GM12878 (cell line): ENCODE results near the gene FHL3. TPM values are rescaled to one million over a fixed set of nuclear protein-coding genes. Genes with fewer than 3 reads are reported as not detected.

Experiments
- ATAC-seq: fragments of 200-7000 bp; cut with Tn5 transposase; 3 replicates; pipeline ENCODE4 v1.9.1; 2020; ENCODE audit warnings: mild to moderate bottlenecking, moderate library complexity
- BruUV-seq: library from RNA; stranded (reverse); fragments of 400-500 nt; replicated peaks from 2 replicates; lab custom pipeline; 2021; lab: Mats Ljungman, UMichigan
- CTCF ChIA-PET: fragments of 300-600 bp; sonication (Branson Sonifier 250); formaldehyde crosslinking; extraction: SDS; loops from one replicate; lab custom pipeline; 2021; ENCODE audit warnings: inconsistent platforms; lab: Yijun Ruan, JAX
- POLR2A ChIA-PET: fragments of 350-600 bp; formaldehyde crosslinking; extraction: SDS; loops from one replicate; lab custom pipeline; 2021; ENCODE audit warnings: inconsistent platforms; lab: Charles Lee
- RAD21 ChIA-PET: fragments of 300-600 bp; sonication (Branson Sonifier 250); formaldehyde crosslinking; loops from one replicate; lab custom pipeline; 2023; ENCODE audit warnings: antibody characterized with exemption; ENCODE audit not compliant: unreplicated experiment; lab: Charles Lee
- SMC1A ChIA-PET: fragments of 300-600 bp; sonication (Branson Sonifier 250); formaldehyde crosslinking; loops from one replicate; lab custom pipeline; 2023; ENCODE audit not compliant: unreplicated experiment, uncharacterized antibody; lab: Charles Lee
- DNase-seq: peaks from one replicate; pipeline ENCODE4 v3.0.0-alpha.2; 2011; ENCODE audit warnings: low read depth, low spot score
- FAIRE-seq: peaks from 3 replicates; lab custom pipeline; 2011; peaks lifted over from hg19 to GRCh38; lab: Jason Lieb, UNC
- H2AFZ ChIP-seq: 2 replicates; pipeline ENCODE4 v1.6.0; 2011; ENCODE audit warnings: low read depth, low read length, control low read depth; ENCODE audit not compliant: control insufficient read depth
- H3K27ac ChIP-seq: 2 replicates; pipeline ENCODE4 v1.5.1; 2011; ENCODE audit warnings: control low read depth; ENCODE audit not compliant: control insufficient read depth, insufficient read depth
- H3K27me3 ChIP-seq, 2 experiments: replicated peaks in 1 of 2; 2 replicates each; pipeline versions ENCODE4 v1.6.0 to v1.6.1; 2011; ENCODE audit warnings: low read length in 1 of 2; ENCODE audit not compliant: control insufficient read depth in 2 of 2, insufficient read depth in 2 of 2
- H3K36me3 ChIP-seq, 2 experiments: 2 replicates each; pipeline ENCODE4 v1.5.1; 2011; ENCODE audit warnings: low read length in 1 of 2; ENCODE audit not compliant: control insufficient read depth in 2 of 2, insufficient read depth in 2 of 2
- H3K4me1 ChIP-seq: 2 replicates; pipeline ENCODE4 v1.6.1; 2011; ENCODE audit warnings: mild to moderate bottlenecking, low read length, moderate library complexity, mixed read lengths; ENCODE audit not compliant: control insufficient read depth, insufficient read depth
- H3K4me2 ChIP-seq: 2 replicates; pipeline ENCODE4 v1.6.0; 2011; ENCODE audit warnings: control low read depth; ENCODE audit not compliant: control insufficient read depth, insufficient read depth
- H3K4me3 ChIP-seq: fragments of 200-600 bp; sonication (generic); 2 replicates; pipeline ENCODE4 v1.5.1; 2016
- H3K79me2 ChIP-seq: 2 replicates; pipeline ENCODE4 v1.6.0; 2011; ENCODE audit warnings: low read length; ENCODE audit not compliant: control insufficient read depth, insufficient read depth
- H3K9ac ChIP-seq: 2 replicates; pipeline ENCODE4 v1.8.0; 2011; ENCODE audit warnings: low read length, control low read depth, mixed read lengths; ENCODE audit not compliant: control insufficient read depth, insufficient read depth
- H3K9me3 ChIP-seq: replicated peaks from 3 replicates; pipeline ENCODE4 v1.5.1; 2011; ENCODE audit warnings: mild to moderate bottlenecking, low read length; ENCODE audit not compliant: control insufficient read depth, insufficient read depth
- H4K20me1 ChIP-seq: 2 replicates; pipeline ENCODE4 v1.6.0; 2011; ENCODE audit not compliant: control insufficient read depth, insufficient read depth
- BCL3 ChIP-seq: IDR thresholded peaks from 2 replicates; pipeline ENCODE4 v1.6.1; 2011; ENCODE audit warnings: borderline replicate concordance, low read depth, mild to moderate bottlenecking, moderate library complexity, low read length; ENCODE audit not compliant: insufficient read depth, poor library complexity, severe bottlenecking
- CBFB ChIP-seq: IDR thresholded peaks from 2 replicates; pipeline ENCODE4 v1.6.1; 2016; ENCODE audit warnings: antibody characterized with exemption, low read depth
- CREB1 ChIP-seq: IDR thresholded peaks from 2 replicates; pipeline ENCODE4 v1.6.1; 2012; ENCODE audit warnings: low read depth, mild to moderate bottlenecking, inconsistent platforms
- EGR1 ChIP-seq, 2 experiments: IDR thresholded peaks; 1 replicate in 1 of 2; 2 replicates in 1 of 2; pipeline ENCODE4 v1.6.1; 2011 to 2012; ENCODE audit warnings: low read depth in 2 of 2, low read length in 2 of 2, borderline replicate concordance in 1 of 2, mild to moderate bottlenecking in 1 of 2, moderate library complexity in 1 of 2
- FOS ChIP-seq: IDR thresholded peaks from 3 replicates; pipeline ENCODE4 v1.6.1; 2011; ENCODE audit warnings: borderline replicate concordance; ENCODE audit not compliant: insufficient read length; ENCODE audit errors: extremely low read depth
- FOXK2 ChIP-seq: fragments of 450-650 bp; IDR thresholded peaks from 2 replicates; pipeline ENCODE4 v1.6.1; 2017; ENCODE audit warnings: mild to moderate bottlenecking, moderate library complexity
- KLF5 ChIP-seq: fragments of 450-650 bp; IDR thresholded peaks from 2 replicates; pipeline ENCODE4 v1.6.1; 2014; ENCODE audit warnings: mild to moderate bottlenecking; ENCODE audit not compliant: partially characterized antibody
- NBN ChIP-seq: fragments of 450-650 bp; IDR thresholded peaks from 2 replicates; pipeline ENCODE4 v1.6.1; 2016
- NFIC ChIP-seq: IDR thresholded peaks from 2 replicates; pipeline ENCODE4 v1.6.1; 2012; ENCODE audit warnings: low read depth, mild to moderate bottlenecking, inconsistent platforms, low read length, moderate library complexity
- RELB ChIP-seq: fragments of 450-650 bp; IDR thresholded peaks from 2 replicates; pipeline ENCODE4 v1.6.1; 2017; ENCODE audit warnings: low read depth, mild to moderate bottlenecking, moderate library complexity
- REST ChIP-seq: IDR thresholded peaks from 2 replicates; pipeline ENCODE4 v1.6.1; 2012; ENCODE audit warnings: mild to moderate bottlenecking, low read depth, low read length
- WGBS: methylation state at CpG from one replicate; pipeline ENCODE4 v1.1.6; 2016; ENCODE audit warnings: low lambda C conversion rate; ENCODE audit not compliant: insufficient replicate concordance, insufficient coverage; ENCODE audit errors: missing lambda C conversion rate; 5-methylcytosine and 5-hydroxymethylcytosine counted together
- in situ Hi-C: fragments of 300-500 bp; cut with MboI; formaldehyde crosslinking; loops from 9 replicates; pipeline ENCODE4 v1.14.3; 2018; ENCODE audit warnings: mixed read lengths
- intact Hi-C: fragments of 100-400 bp; cut with micrococcal nuclease; formaldehyde crosslinking; loops from one replicate; pipeline ENCODE4 v1.14.2; 2022; ENCODE audit not compliant: unreplicated experiment
- polyA plus RNA-seq, 11 experiments: library from polyadenylated mRNA; depleted of rRNA in 4 of 11; unstranded in 6 of 11; stranded (reverse) in 5 of 11; fragments of >200 nt; fragmentation: Nextera tagmentation in 4 of 11; fragmentation: Illumina TruSeq in 1 of 11; extraction: Ambion mirVana in 4 of 11; extraction: Trizol in 1 of 11; gene quantifications; 1 replicate in 1 of 11; 2 replicates in 10 of 11; pipeline versions ENCODE4 v1.2.1 to v1.2.3, GENCODE V29; 2011 to 2016; ENCODE audit warnings: inconsistent platforms in 2 of 11, missing spikeins in 2 of 11, low read depth in 1 of 11
- total RNA-seq, 4 experiments: library from RNA; depleted of rRNA in 3 of 4; stranded (reverse); fragments of >200 nt in 3 of 4; fragmentation: Illumina TruSeq in 1 of 4; extraction: Trizol in 1 of 4; gene quantifications; 2 replicates each; pipeline versions ENCODE4 v1.2.1 to v1.2.3, GENCODE V29; 2013 to 2021

Gene FHL3
- total and polyA plus RNA-seq, 10 of the 15 experiments (the other 5 are each of a cell fraction or from before 2014, with no cell fraction given): 0.26 to 13.9 (median 7.9) TPM

- peak in 1 of 2 experiments; percentile 40; a peak in 1 of 3 replicates for TF ChIP-seq EGR1 (IDR thresholded peaks at IDR 0.05; ENCODE audit: borderline replicate concordance in 1 of 2, low read depth in 2 of 2, low read length in 2 of 2)
- TF ChIP-seq CBFB: no peak
- TF ChIP-seq KLF5: no peak
- no peak for TF ChIP-seq RELB
- TF ChIP-seq, all 136 proteins: peak for 5
These were observed 45.2 kb upstream of the FHL3 start (continued) for GRCh38 chr1:38050397-38051078.

DNA sequence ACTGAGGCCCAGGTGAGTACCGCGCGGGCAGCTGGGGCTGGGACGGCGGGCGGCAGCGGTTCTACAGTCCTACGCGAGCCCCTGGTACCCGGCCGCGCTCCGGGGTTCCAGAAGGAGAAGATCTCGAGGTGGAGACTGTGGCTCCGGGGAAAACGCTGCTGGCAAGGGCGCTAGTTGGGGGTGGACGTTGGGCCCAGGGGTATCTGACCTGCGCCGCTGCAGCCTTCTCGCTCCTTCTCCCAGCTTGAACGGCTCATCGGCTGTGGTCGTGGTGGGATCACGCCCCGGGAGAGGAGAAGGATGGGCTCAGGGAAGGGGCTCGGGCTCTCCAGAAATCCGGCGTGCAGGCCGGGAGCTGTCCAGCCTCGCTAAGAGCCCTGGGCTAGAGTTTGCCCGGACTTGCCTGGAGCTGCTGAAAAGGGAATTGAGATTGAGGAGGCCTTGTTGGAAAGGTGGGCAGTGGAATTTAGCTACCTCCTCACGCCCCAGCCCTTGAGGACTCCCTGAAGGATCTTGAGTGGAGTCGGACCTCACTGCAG is 42.4 kb upstream of the FHL3 start:
- H3K27ac ChIP-seq: no peak overlapping the region
- in situ Hi-C loops (loop anchor here (25.0 kb wide), 1 partner anchor 540 kb away; no protein-coding TSS in a partner anchor), intact Hi-C loops (no loop called here)
- H3K36me3 ChIP-seq: no peaks in the 10 kb centered on the region
- peaks cover 15% of the 10 kb centered on the region for H3K4me1 ChIP-seq
- no peak for FAIRE-seq
- no TSS peak for BruUV-seq
- H3K9ac ChIP-seq: no peak overlapping the region
- H3K9me3 ChIP-seq: no peaks in the 10 kb centered on the region
- no peaks in the 10 kb centered on the region for H3K79me2 ChIP-seq
- peak overlapping the region; percentile 94; the same call in 1 of the 2 replicates for H3K4me2 ChIP-seq
- 36% methylated on average over 27 of the region's 34 CpGs for WGBS
- POLR2A ChIA-PET: interaction anchor here (0.6 to 1.6 kb wide), 6 partner anchors 11 to 819 kb away, joined by 3 to 4 read pairs (median 3); no protein-coding TSS in a partner anchor
- TF ChIP-seq FOXK2 (no peak), FOS (no peak), NBN (no peak), REST (peak; percentile 67; the same call in 1 of the 2 replicates), CREB1 (no peak), BCL3 (no peak), NFIC (no peak)
- DNase-seq: no peak
- no peak for ATAC-seq
- CTCF ChIA-PET: interaction anchor here (0.8 to 3.1 kb wide), 7 partner anchors 8 to 41 kb away, joined by 3 to 27 read pairs (median 3); no protein-coding TSS in a partner anchor
- RAD21 ChIA-PET: interaction anchor here (0.8 to 3.4 kb wide), 12 partner anchors 9 to 772 kb away, joined by 3 to 20 read pairs (median 4); no protein-coding TSS in a partner anchor
- SMC1A ChIA-PET: interaction anchor here (1.2 to 23.8 kb wide), 7 partner anchors 9 to 543 kb away, joined by 3 to 316 read pairs (median 7); no protein-coding TSS in a partner anchor
- H3K27me3 ChIP-seq: peaks cover 9 to 13% of the 10 kb centered on the region in 2 experiments
- H3K4me3 ChIP-seq: peak overlapping the region; percentile 57; the same call in 1 of the 2 replicates
- H2AFZ ChIP-seq: no peak overlapping the region; the same call in 1 of the 2 replicates
- no peaks in the 10 kb centered on the region; the same call in 1 of the 2 replicates for H4K20me1 ChIP-seq
